HepG2 (cell line): ENCODE data around the gene GSG1.

Experiments used
- ATAD3A ChIP-seq: sonication (generic); formaldehyde crosslinking; IDR thresholded peaks from 2 replicates; pipeline ENCODE4 v1.4.0; 2020; ENCODE audit warnings: missing genetic modification reagents
- POLR2A ChIP-seq, 2 experiments: IDR thresholded peaks; 2 replicates each; pipeline ENCODE4 v1.6.1; 2011; ENCODE audit warnings: low read depth in 2 of 2, low read length in 2 of 2, mild to moderate bottlenecking in 1 of 2, moderate library complexity in 1 of 2; ENCODE audit not compliant: insufficient read depth in 1 of 2
- TF ChIP-seq, protein P1 (sequence below): sonication (generic); formaldehyde crosslinking; IDR thresholded peaks from 2 replicates; pipeline ENCODE4 v1.4.0; 2020; ENCODE audit warnings: missing genetic modification reagents

DNA sequence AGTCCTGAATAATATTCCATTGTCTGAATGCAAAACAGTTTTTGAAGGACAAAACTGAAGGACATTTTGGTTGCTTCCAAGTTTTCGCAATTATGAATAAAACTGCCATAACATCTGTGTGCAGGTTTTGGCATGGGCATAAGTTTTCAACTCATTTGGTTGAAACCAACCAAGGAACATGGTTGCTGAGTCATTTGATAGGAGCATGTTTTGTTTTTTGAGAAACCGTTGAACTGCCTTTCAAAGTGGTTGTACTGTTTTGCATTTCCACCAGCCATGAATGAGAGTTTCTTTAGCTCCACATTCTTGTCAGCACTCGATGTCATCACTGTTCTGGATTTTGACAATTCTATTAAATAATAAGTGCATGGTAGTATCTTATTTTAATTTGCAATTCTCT is 23.0 kb upstream of the GSG1 start:
- TF ChIP-seq ATAD3A (no peak), POLR2A (IDR thresholded peaks at IDR 0.05; ENCODE audit: insufficient read depth in 1 of 2, low read depth in 2 of 2, low read length in 2 of 2) (no peak)
- TF ChIP-seq, protein P1, sequence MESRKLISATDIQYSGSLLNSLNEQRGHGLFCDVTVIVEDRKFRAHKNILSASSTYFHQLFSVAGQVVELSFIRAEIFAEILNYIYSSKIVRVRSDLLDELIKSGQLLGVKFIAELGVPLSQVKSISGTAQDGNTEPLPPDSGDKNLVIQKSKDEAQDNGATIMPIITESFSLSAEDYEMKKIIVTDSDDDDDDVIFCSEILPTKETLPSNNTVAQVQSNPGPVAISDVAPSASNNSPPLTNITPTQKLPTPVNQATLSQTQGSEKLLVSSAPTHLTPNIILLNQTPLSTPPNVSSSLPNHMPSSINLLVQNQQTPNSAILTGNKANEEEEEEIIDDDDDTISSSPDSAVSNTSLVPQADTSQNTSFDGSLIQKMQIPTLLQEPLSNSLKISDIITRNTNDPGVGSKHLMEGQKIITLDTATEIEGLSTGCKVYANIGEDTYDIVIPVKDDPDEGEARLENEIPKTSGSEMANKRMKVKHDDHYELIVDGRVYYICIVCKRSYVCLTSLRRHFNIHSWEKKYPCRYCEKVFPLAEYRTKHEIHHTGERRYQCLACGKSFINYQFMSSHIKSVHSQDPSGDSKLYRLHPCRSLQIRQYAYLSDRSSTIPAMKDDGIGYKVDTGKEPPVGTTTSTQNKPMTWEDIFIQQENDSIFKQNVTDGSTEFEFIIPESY = no peak
